ENCODE measurements around the gene GLI1. TPM values are rescaled to one million over a fixed set of nuclear protein-coding genes. Genes with fewer than 3 reads are reported as not detected.

GLI1 gene
- polyA plus RNA-seq, 1 of the 3 experiments (the other 2 are of a cell fraction), result 0.90 TPM

- no peak for TF ChIP-seq GABPA (IDR thresholded peaks at IDR 0.05; ENCODE audit: low read depth)
- H3K27ac ChIP-seq (ENCODE audit: low read depth in 2 of 2, low read length in 1 of 2), result peak overlapping the region in 1 of 2 experiments; percentile 61; a peak in 2 of 4 replicates
- no peaks in the 10 kb centered on the region for H3K9me3 ChIP-seq
- peaks cover 5% of the 10 kb centered on the region for H3F3A ChIP-seq (replicated peaks; ENCODE audit: insufficient read depth)
- ChIA-PET POLR2A (no interaction called here), CTCF (interaction anchor here (0.9 to 13.7 kb wide), 28 partner anchors 8 to 337 kb away, joined by 3 to 391 read pairs (median 6); partner anchors contain the start of genes B4GALNT1, DDIT3, INHBE and MARS1)
- H3K27me3 ChIP-seq (ENCODE audit: insufficient read depth), result 0 out of 2 replicates have a peak, but pooled peaks cover 7% of the 10 kb centered on the region
- H3K4me1 ChIP-seq (ENCODE audit: control insufficient read depth in 1 of 2, insufficient read depth in 2 of 2, low read depth in 1 of 2, low read length in 1 of 2), result peaks cover 0 to 20% of the 10 kb centered on the region in 2 experiments; a peak in 2 of 4 replicates
- peak; percentile 70 for DNase-seq
- no peaks in the 10 kb centered on the region for H4K20me1 ChIP-seq (ENCODE audit: insufficient read depth)
- peak overlapping the region; percentile 84 for H2AFZ ChIP-seq (ENCODE audit: low read depth)
- WGBS (ENCODE audit: low lambda C conversion rate), result 3% methylated on average over 15 of the region's 32 CpGs
- peak overlapping the region; percentile 94 for H3K4me2 ChIP-seq
- H3K9ac ChIP-seq, result peak overlapping the region; percentile 35; the same call in 1 of the 2 replicates
- peak overlapping the region; percentile 60 to 90 for H3K4me3 ChIP-seq (ENCODE audit: low read depth in 2 of 2, low read length in 1 of 2)
- no peaks in the 10 kb centered on the region for H3K9me2 ChIP-seq
- H3K79me2 ChIP-seq (ENCODE audit: insufficient read depth), result no peaks in the 10 kb centered on the region
- no peaks in the 10 kb centered on the region for H3K36me3 ChIP-seq (replicated peaks in 1 of 2; ENCODE audit: control insufficient read depth in 1 of 2, insufficient read depth in 2 of 2, low read length in 1 of 2)
These were observed 1.8 kb downstream of the GLI1 start for GRCh38 chr12:57461276-57461916.

GRCh38 chr12:57461917-57462250 lies 2.3 kb downstream of the GLI1 start:
- TF ChIP-seq FOXM1 (IDR thresholded peaks at IDR 0.05; ENCODE audit: low read depth) (no peak), NFIC (IDR thresholded peaks at IDR 0.05; ENCODE audit: borderline replicate concordance) (no peak), TCF12 (IDR thresholded peaks at IDR 0.05) (no peak), CHD2 (IDR thresholded peaks at IDR 0.05; ENCODE audit: low read length, partially characterized antibody) (no peak)
- Histone ChIP-seq H3K27ac (ENCODE audit: low read depth in 2 of 2, low read length in 1 of 2) (peak overlapping the region; percentile 48 to 61; a peak in 2 of 4 replicates), H3K4me3 (ENCODE audit: low read depth in 2 of 2, low read length in 1 of 2) (peak overlapping the region; percentile 60 to 90), H3K79me2 (ENCODE audit: insufficient read depth) (no peaks in the 10 kb centered on the region), H3K27me3 (ENCODE audit: insufficient read depth) (peaks cover 9% of the 10 kb centered on the region; the same call in 1 of the 2 replicates), H3K36me3 (replicated peaks in 1 of 2; ENCODE audit: control insufficient read depth in 1 of 2, insufficient read depth in 2 of 2, low read length in 1 of 2) (no peaks in the 10 kb centered on the region), H3K9ac (peak overlapping the region; percentile 35; the same call in 1 of the 2 replicates), H3K9me3 (no peaks in the 10 kb centered on the region), H3F3A (replicated peaks; ENCODE audit: insufficient read depth) (peaks cover 5% of the 10 kb centered on the region), H4K20me1 (ENCODE audit: insufficient read depth) (no peaks in the 10 kb centered on the region), H2AFZ (ENCODE audit: low read depth) (peak overlapping the region; percentile 84; the same call in 1 of the 2 replicates), H3K4me2 (peak overlapping the region; percentile 94), H3K4me1 (ENCODE audit: control insufficient read depth in 1 of 2, insufficient read depth in 2 of 2, low read depth in 1 of 2, low read length in 1 of 2) (peaks cover 0 to 20% of the 10 kb centered on the region in 2 experiments; a peak in 2 of 4 replicates), H3K9me2 (no peaks in the 10 kb centered on the region)
- CTCF ChIA-PET, result interaction anchor here (0.6 to 13.7 kb wide), 31 partner anchors 8 to 1530 kb away, joined by 3 to 391 read pairs (median 4); partner anchors contain the start of genes B4GALNT1, DDIT3, INHBE and MARS1
- DNase-seq, result no peak
- WGBS (ENCODE audit: low lambda C conversion rate), result 0% methylated on average over 6 of the region's 9 CpGs
- POLR2A ChIA-PET, result no interaction called here

DNA sequence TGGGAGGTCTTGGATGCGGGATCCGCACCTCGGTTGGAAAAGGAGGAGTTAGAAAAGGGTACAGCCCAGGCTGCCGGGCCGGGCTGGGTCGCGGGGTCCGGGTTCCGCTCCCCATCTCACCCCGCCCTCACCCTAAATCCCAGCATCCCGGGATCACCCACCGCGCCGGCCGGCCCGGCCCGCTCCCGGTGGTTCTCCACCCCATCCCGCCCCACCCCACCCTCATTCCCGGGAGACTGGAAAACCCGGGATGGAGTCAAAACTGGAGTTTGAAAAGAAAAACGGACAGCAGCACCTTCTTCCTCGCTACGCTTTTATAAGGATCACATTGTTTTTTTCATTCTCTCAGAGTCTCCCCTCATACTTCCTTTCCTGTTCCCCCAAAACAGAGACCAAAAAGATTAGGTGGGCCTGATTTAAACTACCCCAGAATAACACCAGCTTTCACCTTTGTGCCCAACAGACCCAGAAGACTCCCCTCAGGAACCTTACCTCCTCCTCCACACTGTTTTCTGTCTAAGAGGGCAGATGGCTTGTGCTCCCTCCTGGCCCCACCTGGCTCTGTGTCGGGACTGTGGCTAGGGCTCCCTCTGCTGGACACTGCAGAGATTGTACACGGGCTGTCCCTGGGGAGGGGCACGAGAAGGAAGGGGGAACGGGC lies 2.8 kb downstream of the GLI1 start:
- H3K4me3 ChIP-seq (ENCODE audit: low read depth in 2 of 2, low read length in 1 of 2), result peak overlapping the region; percentile 60 to 90
- peak overlapping the region; percentile 35; the same call in 1 of the 2 replicates for H3K9ac ChIP-seq
- peaks cover 13% of the 10 kb centered on the region; the same call in 1 of the 2 replicates for H3K27me3 ChIP-seq (ENCODE audit: insufficient read depth)
- H3K79me2 ChIP-seq (ENCODE audit: insufficient read depth), result no peaks in the 10 kb centered on the region
- H3K4me1 ChIP-seq (ENCODE audit: control insufficient read depth in 1 of 2, insufficient read depth in 2 of 2, low read depth in 1 of 2, low read length in 1 of 2), result peaks cover 0 to 20% of the 10 kb centered on the region in 2 experiments; a peak in 2 of 4 replicates
- H3K9me3 ChIP-seq, result no peaks in the 10 kb centered on the region
- H3K4me2 ChIP-seq, result peak overlapping the region; percentile 94
- no peaks in the 10 kb centered on the region for H3K9me2 ChIP-seq
- peak overlapping the region; percentile 84; the same call in 1 of the 2 replicates for H2AFZ ChIP-seq (ENCODE audit: low read depth)
- H3K36me3 ChIP-seq (replicated peaks in 1 of 2; ENCODE audit: control insufficient read depth in 1 of 2, insufficient read depth in 2 of 2, low read length in 1 of 2), result no peaks in the 10 kb centered on the region
- peaks cover 5% of the 10 kb centered on the region for H3F3A ChIP-seq (replicated peaks; ENCODE audit: insufficient read depth)
- CTCF ChIA-PET, result interaction anchor here (0.6 to 13.7 kb wide), 36 partner anchors 9 to 1531 kb away, joined by 3 to 391 read pairs (median 4); partner anchors contain the start of genes B4GALNT1, DDIT3, INHBE and MARS1
- peak; percentile 95 for DNase-seq
- peak overlapping the region; percentile 48 to 61; a peak in 3 of 4 replicates for H3K27ac ChIP-seq (ENCODE audit: low read depth in 2 of 2, low read length in 1 of 2)
- POLR2A ChIA-PET, result no interaction called here
- WGBS (ENCODE audit: low lambda C conversion rate), result 3% methylated on average over 24 of the region's 28 CpGs
- H4K20me1 ChIP-seq (ENCODE audit: insufficient read depth), result no peaks in the 10 kb centered on the region
- TF ChIP-seq, protein P1, sequence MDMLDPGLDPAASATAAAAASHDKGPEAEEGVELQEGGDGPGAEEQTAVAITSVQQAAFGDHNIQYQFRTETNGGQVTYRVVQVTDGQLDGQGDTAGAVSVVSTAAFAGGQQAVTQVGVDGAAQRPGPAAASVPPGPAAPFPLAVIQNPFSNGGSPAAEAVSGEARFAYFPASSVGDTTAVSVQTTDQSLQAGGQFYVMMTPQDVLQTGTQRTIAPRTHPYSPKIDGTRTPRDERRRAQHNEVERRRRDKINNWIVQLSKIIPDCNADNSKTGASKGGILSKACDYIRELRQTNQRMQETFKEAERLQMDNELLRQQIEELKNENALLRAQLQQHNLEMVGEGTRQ (IDR thresholded peaks at IDR 0.05; ENCODE audit: borderline replicate concordance, low read depth, low read length), result no peak
- peak; percentile 59; the same call in 1 of the 2 replicates for TF ChIP-seq YY1 (IDR thresholded peaks at IDR 0.05; ENCODE audit: low read depth)
- no peak for TF ChIP-seq PBX3 (IDR thresholded peaks at IDR 0.05)
- TF ChIP-seq RAD21 (IDR thresholded peaks at IDR 0.05; ENCODE audit: low read length), result peak; percentile 67
- TF ChIP-seq ELF1 (IDR thresholded peaks at IDR 0.05), result no peak
- no peak for TF ChIP-seq GABPA (IDR thresholded peaks at IDR 0.05; ENCODE audit: low read depth)
- peak; percentile 98 for TF ChIP-seq CTCF (IDR thresholded peaks at IDR 0.05)

All from SK-N-SH (cell line).